HepG2 (cell line): ENCODE data around the gene DNPEP. TPM values are rescaled to one million over a fixed set of nuclear protein-coding genes. Genes with fewer than 3 reads are reported as not detected.

Source experiments
- ATAC-seq: fragments of 200-7000 bp; cut with Tn5 transposase; 3 replicates; pipeline ENCODE4 v1.9.1; 2020; ENCODE audit warnings: mild to moderate bottlenecking, moderate library complexity
- BruUV-seq: library from RNA; stranded (reverse); fragments of 400-500 nt; replicated peaks from 2 replicates; lab custom pipeline; 2021; lab: Mats Ljungman, UMichigan
- CTCF ChIA-PET: fragments of 300-600 bp; formaldehyde crosslinking; extraction: SDS; loops from one replicate; lab custom pipeline; 2021; ENCODE audit warnings: low total read pairs, inconsistent platforms, low intra/inter-chr PET ratio; lab: Yijun Ruan, JAX
- POLR2A ChIA-PET: fragments of 350-600 bp; sonication (Branson Sonifier 250); formaldehyde crosslinking; loops from one replicate; lab custom pipeline; 2020; ENCODE audit warnings: antibody characterized with exemption, inconsistent platforms; lab: Yijun Ruan, JAX
- DNase-seq: peaks from one replicate; pipeline ENCODE4 v3.0.0-alpha.2; 2015; ENCODE audit warnings: low spot score
- FAIRE-seq: peaks from 3 replicates; lab custom pipeline; 2011; peaks lifted over from hg19 to GRCh38; lab: Jason Lieb, UNC
- H2AFZ ChIP-seq: one replicate; pipeline ENCODE4 v1.6.1; 2011; ENCODE audit warnings: low read length, inconsistent platforms
- H3K27ac ChIP-seq: fragments of 300-600 bp; 3 replicates; pipeline ENCODE4 v1.8.0; 2011; ENCODE audit warnings: mixed run types, mild to moderate bottlenecking, mixed read lengths, low read length, inconsistent platforms; ENCODE audit not compliant: insufficient read depth; ENCODE audit errors: extremely low read length
- H3K27me3 ChIP-seq, 2 experiments: fragments of 200-600 bp in 1 of 2; 2 replicates in 1 of 2; 3 replicates in 1 of 2; pipeline versions ENCODE4 v1.6.0 to v1.8.0; 2011; ENCODE audit warnings: low read length in 2 of 2, mild to moderate bottlenecking in 2 of 2, moderate library complexity in 2 of 2, inconsistent platforms in 1 of 2; ENCODE audit not compliant: insufficient read depth in 2 of 2, control insufficient read depth in 1 of 2
- H3K36me3 ChIP-seq, 2 experiments: fragments of 200-600 bp in 1 of 2; replicated peaks in 1 of 2; 2 replicates in 1 of 2; 3 replicates in 1 of 2; pipeline versions ENCODE4 v1.5.1 to v1.8.0; 2011; ENCODE audit warnings: low read length in 2 of 2, inconsistent platforms in 1 of 2; ENCODE audit not compliant: insufficient read depth in 2 of 2, control insufficient read depth in 1 of 2
- H3K4me1 ChIP-seq: 2 replicates; pipeline ENCODE4 v1.5.1; 2012; ENCODE audit warnings: low read length, inconsistent platforms; ENCODE audit not compliant: insufficient read depth
- H3K4me2 ChIP-seq: 2 replicates; pipeline ENCODE4 v1.6.0; 2011; ENCODE audit warnings: low read depth, low read length, inconsistent platforms
- H3K4me3 ChIP-seq, 3 experiments: fragments of 200-600 bp in 1 of 3; sonication (generic), shearing (Covaris generic) in 1 of 3; replicated peaks in 1 of 3; 2 replicates each; pipeline ENCODE4 v1.5.1; 2011 to 2016; ENCODE audit warnings: low read length in 3 of 3, inconsistent platforms in 2 of 3, low read depth in 2 of 3, mild to moderate bottlenecking in 2 of 3, control low read depth in 1 of 3, mixed read lengths in 1 of 3; ENCODE audit not compliant: insufficient read depth in 1 of 3
- H3K79me2 ChIP-seq: one replicate; pipeline ENCODE4 v1.6.1; 2011; ENCODE audit warnings: low read length, inconsistent platforms; ENCODE audit not compliant: insufficient read depth
- H3K9ac ChIP-seq: 2 replicates; pipeline ENCODE4 v1.6.0; 2011; ENCODE audit warnings: mild to moderate bottlenecking, low read depth, low read length, inconsistent platforms; ENCODE audit not compliant: insufficient read depth
- H3K9me3 ChIP-seq: 2 replicates; pipeline ENCODE4 v1.5.1; 2012; ENCODE audit warnings: mild to moderate bottlenecking, low read length
- H4K20me1 ChIP-seq: 2 replicates; pipeline ENCODE4 v1.6.0; 2011; ENCODE audit warnings: inconsistent platforms, mild to moderate bottlenecking, low read length, moderate library complexity; ENCODE audit not compliant: insufficient read depth
- ATF4 ChIP-seq, 2 experiments: fragments of 450-650 bp in 1 of 2; sonication (generic) in 1 of 2; formaldehyde crosslinking; IDR thresholded peaks; 2 replicates each; pipeline versions ENCODE4 v1.5.0 to v1.8.0; 2020 to 2022; ENCODE audit warnings: mild to moderate bottlenecking in 1 of 2, missing genetic modification reagents in 1 of 2
- CCAR2 ChIP-seq: fragments of 200-400 bp; formaldehyde crosslinking; optimal IDR thresholded peaks from 2 replicates; pipeline ENCODE3; 2018; ENCODE audit warnings: low read depth, mild to moderate bottlenecking, low read length, moderate library complexity
- CEBPG ChIP-seq: IDR thresholded peaks from 2 replicates; pipeline ENCODE4 v1.6.1; 2016
- HBP1 ChIP-seq: IDR thresholded peaks from 2 replicates; pipeline ENCODE4 v1.6.1; 2016; ENCODE audit warnings: low read depth, control low read depth
- HIC2 ChIP-seq: sonication (generic); formaldehyde crosslinking; IDR thresholded peaks from 2 replicates; pipeline ENCODE4 v1.9.0; 2022; ENCODE audit warnings: low read depth, missing genetic modification reagents
- HMGXB4 ChIP-seq, 2 experiments: sonication (generic) in 1 of 2; formaldehyde crosslinking in 1 of 2; IDR thresholded peaks; 2 replicates each; pipeline versions ENCODE4 v1.4.0 to v1.6.1; 2018 to 2020; ENCODE audit warnings: missing genetic modification reagents in 2 of 2, borderline replicate concordance in 1 of 2, low read depth in 1 of 2, mild to moderate bottlenecking in 1 of 2, missing biosample characterization in 1 of 2
- JDP2 ChIP-seq: sonication (generic); formaldehyde crosslinking; IDR thresholded peaks from 2 replicates; pipeline ENCODE4 v1.8.1; 2022; ENCODE audit warnings: missing genetic modification reagents, borderline replicate concordance
- JUND ChIP-seq: sonication (generic); formaldehyde crosslinking; IDR thresholded peaks from 2 replicates; pipeline ENCODE4 v1.8.0; 2022; ENCODE audit warnings: mild to moderate bottlenecking, missing genetic modification reagents
- SIN3A ChIP-seq: IDR thresholded peaks from 2 replicates; pipeline ENCODE4 v1.6.1; 2011; ENCODE audit warnings: low read depth, mild to moderate bottlenecking, control low read depth, low read length, borderline replicate concordance
- ZC3H13 ChIP-seq: sonication (generic); formaldehyde crosslinking; IDR thresholded peaks from 2 replicates; pipeline ENCODE4 v1.8.1; 2023; ENCODE audit warnings: mild to moderate bottlenecking, missing genetic modification reagents, moderate library complexity
- ZNF513 ChIP-seq: sonication (generic); formaldehyde crosslinking; conservative IDR thresholded peaks from 2 replicates; pipeline ENCODE4 v1.5.0; 2020; ENCODE audit warnings: missing genetic modification reagents
- ZNF672 ChIP-seq: sonication (generic); formaldehyde crosslinking; IDR thresholded peaks from 2 replicates; pipeline ENCODE4 v1.8.1; 2022; ENCODE audit warnings: missing genetic modification reagents
- ZNF691 ChIP-seq: sonication (generic); formaldehyde crosslinking; IDR thresholded peaks from 2 replicates; pipeline ENCODE4 v1.4.0; 2020; ENCODE audit warnings: missing genetic modification reagents, low read depth, mild to moderate bottlenecking, borderline replicate concordance
- WGBS: methylation state at CpG from one replicate; pipeline ENCODE4 v1.1.6; 2017; ENCODE audit warnings: low lambda C conversion rate; 5-methylcytosine and 5-hydroxymethylcytosine counted together
- in situ Hi-C: cut with HindIII; loops from 2 replicates; pipeline ENCODE4 v1.10.0; 2017; ENCODE audit warnings: low pct_unique_long_range_greater_than_20kb; ENCODE audit not compliant: extremely low pct_ligation_motif_present
- intact Hi-C: fragments of 100-400 bp; cut with micrococcal nuclease; formaldehyde crosslinking; loops from one replicate; pipeline ENCODE4 v1.10.0; 2022; ENCODE audit not compliant: unreplicated experiment
- polyA plus RNA-seq, 8 experiments: library from polyadenylated mRNA; depleted of rRNA in 3 of 8; stranded (reverse) in 7 of 8; unstranded in 1 of 8; fragments of >200 nt; fragmentation: Illumina TruSeq in 4 of 8; extraction: Trizol in 4 of 8; gene quantifications; 2 replicates each; pipeline versions ENCODE4 v1.2.1 to v1.2.3, GENCODE V29; 2011 to 2016; ENCODE audit warnings: low read depth in 4 of 8, missing spikeins in 1 of 8, mixed read lengths in 1 of 8; ENCODE audit not compliant: insufficient read depth in 1 of 8
- total RNA-seq, 5 experiments: library from RNA; depleted of rRNA; stranded (reverse); fragments of >200 nt; fragmentation: Illumina TruSeq; extraction: Trizol; gene quantifications; 2 replicates each; pipeline ENCODE4 v1.2.3, GENCODE V29; 2016; ENCODE audit warnings: low read depth in 1 of 5
- TF ChIP-seq, protein P1 (sequence below): sonication (generic); formaldehyde crosslinking; IDR thresholded peaks from 2 replicates; pipeline ENCODE4 v1.4.0; 2020; ENCODE audit warnings: missing genetic modification reagents

The DNPEP gene
- total and polyA plus RNA-seq, 2 of the 13 experiments (the other 11 are each of a cell fraction or from before 2014, with no cell fraction given): 104 to 109 TPM

DNA sequence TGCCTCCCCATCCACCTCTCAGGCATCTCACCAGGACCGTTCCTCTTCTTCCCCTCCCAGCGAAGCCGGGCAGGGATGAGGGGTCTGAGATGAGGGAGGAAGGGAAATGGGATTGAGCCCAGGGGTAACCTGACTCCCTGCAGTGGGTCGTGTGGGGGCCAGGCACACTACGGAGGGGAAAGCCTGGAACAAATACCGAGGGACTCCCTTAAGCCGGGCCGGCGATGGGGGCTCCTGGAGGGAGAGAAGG lies 46.7 kb upstream of the DNPEP start:
- H3K27ac ChIP-seq: no peak overlapping the region
- DNase-seq (no peak), ATAC-seq (no peak), FAIRE-seq (no peak)
- H3K9ac ChIP-seq: no peak overlapping the region
- BruUV-seq: no TSS peak
- in situ Hi-C loops: no loop called here
- intact Hi-C loops: no loop called here
- no peaks in the 10 kb centered on the region for H3K36me3 ChIP-seq
- 11% methylated on average over 9 of the region's 9 CpGs for WGBS
- ChIA-PET POLR2A (no interaction called here), CTCF (no interaction called here)
- no peaks in the 10 kb centered on the region; the same call in 1 of the 2 replicates for H4K20me1 ChIP-seq
- H2AFZ ChIP-seq: no peak overlapping the region
- peaks cover 17 to 72% of the 10 kb centered on the region in 2 experiments for H3K27me3 ChIP-seq
- no peaks in the 10 kb centered on the region for H3K4me1 ChIP-seq
- no peak overlapping the region for H3K4me3 ChIP-seq
- no peaks in the 10 kb centered on the region for H3K9me3 ChIP-seq
- no peaks in the 10 kb centered on the region for H3K79me2 ChIP-seq
- no peak overlapping the region for H3K4me2 ChIP-seq
- TF ChIP-seq ZNF672 (CRISPR knock-in tag) (no peak), CEBPG (CRISPR knock-in tag) (no peak), HIC2 (CRISPR knock-in tag) (no peak), SIN3A (no peak), HMGXB4 (CRISPR knock-in tag; IDR thresholded peaks at IDR 0.05; ENCODE audit: borderline replicate concordance in 1 of 2, low read depth in 1 of 2) (no peak), JDP2 (no peak), ATF4 (CRISPR knock-in tag; IDR thresholded peaks at IDR 0.05) (no peak), ZNF513 (CRISPR knock-in tag) (no peak), ZNF691 (CRISPR knock-in tag) (no peak), CCAR2 (no peak), JUND (CRISPR knock-in tag) (no peak), ZC3H13 (CRISPR knock-in tag) (no peak), HBP1 (CRISPR knock-in tag) (no peak)
- TF ChIP-seq, protein P1, sequence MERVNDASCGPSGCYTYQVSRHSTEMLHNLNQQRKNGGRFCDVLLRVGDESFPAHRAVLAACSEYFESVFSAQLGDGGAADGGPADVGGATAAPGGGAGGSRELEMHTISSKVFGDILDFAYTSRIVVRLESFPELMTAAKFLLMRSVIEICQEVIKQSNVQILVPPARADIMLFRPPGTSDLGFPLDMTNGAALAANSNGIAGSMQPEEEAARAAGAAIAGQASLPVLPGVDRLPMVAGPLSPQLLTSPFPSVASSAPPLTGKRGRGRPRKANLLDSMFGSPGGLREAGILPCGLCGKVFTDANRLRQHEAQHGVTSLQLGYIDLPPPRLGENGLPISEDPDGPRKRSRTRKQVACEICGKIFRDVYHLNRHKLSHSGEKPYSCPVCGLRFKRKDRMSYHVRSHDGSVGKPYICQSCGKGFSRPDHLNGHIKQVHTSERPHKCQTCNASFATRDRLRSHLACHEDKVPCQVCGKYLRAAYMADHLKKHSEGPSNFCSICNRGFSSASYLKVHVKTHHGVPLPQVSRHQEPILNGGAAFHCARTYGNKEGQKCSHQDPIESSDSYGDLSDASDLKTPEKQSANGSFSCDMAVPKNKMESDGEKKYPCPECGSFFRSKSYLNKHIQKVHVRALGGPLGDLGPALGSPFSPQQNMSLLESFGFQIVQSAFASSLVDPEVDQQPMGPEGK (CRISPR knock-in tag): no peak
